HEK293 (cell line): ENCODE measurements around the gene ZFYVE28.
"Not testable (repeated sequence)": the region's sequence is repeated elsewhere in the genome, so short reads cannot be mapped to it uniquely, and the experiment has no call there.

Experiments used
- CTCF ChIA-PET: fragments of 350-600 bp; formaldehyde crosslinking; extraction: SDS; loops from one replicate; lab custom pipeline; 2021; ENCODE audit warnings: antibody characterized with exemption; lab: Yijun Ruan, JAX
- POLR2A ChIA-PET: fragments of 300-600 bp; formaldehyde crosslinking; extraction: SDS; loops from one replicate; lab custom pipeline; 2020; ENCODE audit warnings: antibody characterized with exemption, inconsistent platforms; lab: Yijun Ruan, JAX
- H3K27ac ChIP-seq: fragments of 200-500 bp; sonication (Bioruptor generic); 2 replicates; pipeline ENCODE4 v1.5.1; 2014; ENCODE audit warnings: low read depth, low read length, control low read depth, inconsistent platforms; ENCODE audit errors: extremely low read depth
- H3K36me3 ChIP-seq, 2 experiments: fragments of 200-500 bp in 1 of 2; sonication (Bioruptor generic) in 1 of 2; 1 replicate in 1 of 2; 2 replicates in 1 of 2; pipeline ENCODE4 v1.5.1; 2014 to 2017; ENCODE audit warnings: inconsistent platforms in 2 of 2, low read length in 2 of 2; ENCODE audit not compliant: control insufficient read depth in 2 of 2, insufficient read depth in 1 of 2
- H3K4me1 ChIP-seq: fragments of 200-500 bp; sonication (Bioruptor generic); 2 replicates; pipeline ENCODE4 v1.5.1; 2014; ENCODE audit warnings: mild to moderate bottlenecking, low read length, inconsistent platforms; ENCODE audit not compliant: control insufficient read depth, insufficient read depth
- H3K4me3 ChIP-seq: 2 replicates; pipeline ENCODE4 v1.5.1; 2011; ENCODE audit warnings: low read depth, mild to moderate bottlenecking, control low read depth, low read length, moderate library complexity
- H3K9me3 ChIP-seq: fragments of 200-500 bp; sonication (Bioruptor generic); 2 replicates; pipeline ENCODE4 v1.5.1; 2014; ENCODE audit warnings: low read depth, low read length, inconsistent platforms; ENCODE audit not compliant: control insufficient read depth, insufficient read depth
- FEZF1 ChIP-seq: fragments of 450-650 bp; formaldehyde crosslinking; IDR thresholded peaks from 2 replicates; pipeline ENCODE4 v1.5.1; 2016; ENCODE audit warnings: missing biosample characterization, missing genetic modification characterization
- GFI1B ChIP-seq: fragments of 450-650 bp; formaldehyde crosslinking; IDR thresholded peaks from 2 replicates; pipeline ENCODE4 v1.5.1; 2016; ENCODE audit warnings: missing biosample characterization, missing genetic modification characterization
- PRDM10 ChIP-seq: fragments of 450-650 bp; formaldehyde crosslinking; IDR thresholded peaks from 2 replicates; pipeline ENCODE4 v1.5.1; 2016; ENCODE audit warnings: missing biosample characterization, missing genetic modification characterization
- SCRT1 ChIP-seq: fragments of 450-650 bp; formaldehyde crosslinking; IDR thresholded peaks from 2 replicates; pipeline ENCODE4 v1.5.1; 2016; ENCODE audit warnings: missing biosample characterization, missing genetic modification characterization, borderline replicate concordance
- SP7 ChIP-seq: fragments of 450-650 bp; formaldehyde crosslinking; IDR thresholded peaks from 2 replicates; pipeline ENCODE4 v1.5.1; 2016; ENCODE audit warnings: missing biosample characterization, missing genetic modification characterization
- TSHZ1 ChIP-seq: fragments of 450-650 bp; formaldehyde crosslinking; IDR thresholded peaks from 2 replicates; pipeline ENCODE4 v1.5.1; 2016; ENCODE audit warnings: missing biosample characterization, missing genetic modification characterization, borderline replicate concordance
- ZBTB49 ChIP-seq: fragments of 450-650 bp; formaldehyde crosslinking; IDR thresholded peaks from 2 replicates; pipeline ENCODE4 v1.5.1; 2016; ENCODE audit warnings: missing biosample characterization, missing genetic modification characterization, low read depth
- ZIC2 ChIP-seq: fragments of 450-650 bp; formaldehyde crosslinking; IDR thresholded peaks from 2 replicates; pipeline ENCODE4 v1.5.1; 2016; ENCODE audit warnings: missing biosample characterization, missing genetic modification characterization
- ZNF555 ChIP-seq: fragments of 450-650 bp; formaldehyde crosslinking; conservative IDR thresholded peaks from 2 replicates; pipeline ENCODE4 v1.5.1; 2017; ENCODE audit warnings: missing biosample characterization, mild to moderate bottlenecking, missing genetic modification characterization, inconsistent platforms
- TF ChIP-seq, protein P1 (sequence below): fragments of 450-650 bp; formaldehyde crosslinking; IDR thresholded peaks from 2 replicates; pipeline ENCODE4 v1.5.1; 2017; ENCODE audit warnings: missing biosample characterization, missing genetic modification characterization
- TF ChIP-seq, protein P2 (sequence below): fragments of 450-650 bp; IDR thresholded peaks from 2 replicates; pipeline ENCODE4 v1.5.1; 2018; ENCODE audit warnings: missing biosample characterization, mild to moderate bottlenecking, missing genetic modification characterization

The ZFYVE28 gene

DNA sequence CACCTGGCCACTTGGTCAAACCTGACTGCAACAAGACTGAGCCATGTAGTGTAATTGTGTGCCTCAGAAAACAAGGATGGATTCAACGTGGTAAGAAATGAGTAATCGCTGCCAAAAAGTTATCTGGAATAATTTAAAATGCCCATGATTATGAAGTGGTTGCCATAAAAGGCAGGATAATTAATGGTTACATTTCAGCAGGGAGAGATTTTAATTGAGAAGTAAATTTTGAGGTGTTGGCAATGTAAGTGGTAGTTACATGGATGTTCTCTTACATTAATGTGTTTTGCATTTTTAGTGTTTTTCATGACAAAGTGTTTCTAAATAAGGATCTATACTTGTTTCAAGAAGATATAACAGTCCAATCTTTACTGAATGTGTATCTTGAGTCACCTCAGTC lies 192.2 kb downstream of the ZFYVE28 start:
- Histone ChIP-seq H3K9me3 (no peaks in the 10 kb centered on the region), H3K36me3 (peaks cover 0 to 51% of the 10 kb centered on the region in 2 experiments; a peak in 2 of 3 replicates), H3K4me3 (no peak overlapping the region), H3K27ac (no peak overlapping the region), H3K4me1 (no peaks in the 10 kb centered on the region)
- CTCF ChIA-PET, result interaction anchor here (1.0 kb wide), 1 partner anchor 231 kb away, joined by 6 read pairs; no protein-coding TSS in a partner anchor
- TF ChIP-seq SP7 (peak; percentile 99), FEZF1 (0 out of 2 replicates have a peak, but pooled peaks have one; percentile 13), ZBTB49 (tag by site-specific recombination) (no peak), TSHZ1 (no peak)
- TF ChIP-seq, protein P1, sequence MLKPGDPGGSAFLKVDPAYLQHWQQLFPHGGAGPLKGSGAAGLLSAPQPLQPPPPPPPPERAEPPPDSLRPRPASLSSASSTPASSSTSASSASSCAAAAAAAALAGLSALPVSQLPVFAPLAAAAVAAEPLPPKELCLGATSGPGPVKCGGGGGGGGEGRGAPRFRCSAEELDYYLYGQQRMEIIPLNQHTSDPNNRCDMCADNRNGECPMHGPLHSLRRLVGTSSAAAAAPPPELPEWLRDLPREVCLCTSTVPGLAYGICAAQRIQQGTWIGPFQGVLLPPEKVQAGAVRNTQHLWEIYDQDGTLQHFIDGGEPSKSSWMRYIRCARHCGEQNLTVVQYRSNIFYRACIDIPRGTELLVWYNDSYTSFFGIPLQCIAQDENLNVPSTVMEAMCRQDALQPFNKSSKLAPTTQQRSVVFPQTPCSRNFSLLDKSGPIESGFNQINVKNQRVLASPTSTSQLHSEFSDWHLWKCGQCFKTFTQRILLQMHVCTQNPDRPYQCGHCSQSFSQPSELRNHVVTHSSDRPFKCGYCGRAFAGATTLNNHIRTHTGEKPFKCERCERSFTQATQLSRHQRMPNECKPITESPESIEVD (tag by site-specific recombination), result peak; percentile 43; the same call in 1 of the 2 replicates
- POLR2A ChIA-PET, result no interaction called here

- Histone ChIP-seq H3K9me3 (no peaks in the 10 kb centered on the region), H3K27ac (no peak overlapping the region), H3K36me3 (peaks cover 0 to 47% of the 10 kb centered on the region in 2 experiments; a peak in 1 of 3 replicates), H3K4me1 (no peaks in the 10 kb centered on the region), H3K4me3 (no peak overlapping the region)
- TF ChIP-seq PRDM10 (peak; percentile 33; the same call in 1 of the 2 replicates), ZNF555 (tag by site-specific recombination) (no peak), SCRT1 (0 out of 2 replicates have a peak, but pooled peaks have one; percentile 37), GFI1B (tag by site-specific recombination) (0 out of 2 replicates have a peak, but pooled peaks have one; percentile 48), ZIC2 (tag by site-specific recombination) (no peak)
- TF ChIP-seq, protein P2, sequence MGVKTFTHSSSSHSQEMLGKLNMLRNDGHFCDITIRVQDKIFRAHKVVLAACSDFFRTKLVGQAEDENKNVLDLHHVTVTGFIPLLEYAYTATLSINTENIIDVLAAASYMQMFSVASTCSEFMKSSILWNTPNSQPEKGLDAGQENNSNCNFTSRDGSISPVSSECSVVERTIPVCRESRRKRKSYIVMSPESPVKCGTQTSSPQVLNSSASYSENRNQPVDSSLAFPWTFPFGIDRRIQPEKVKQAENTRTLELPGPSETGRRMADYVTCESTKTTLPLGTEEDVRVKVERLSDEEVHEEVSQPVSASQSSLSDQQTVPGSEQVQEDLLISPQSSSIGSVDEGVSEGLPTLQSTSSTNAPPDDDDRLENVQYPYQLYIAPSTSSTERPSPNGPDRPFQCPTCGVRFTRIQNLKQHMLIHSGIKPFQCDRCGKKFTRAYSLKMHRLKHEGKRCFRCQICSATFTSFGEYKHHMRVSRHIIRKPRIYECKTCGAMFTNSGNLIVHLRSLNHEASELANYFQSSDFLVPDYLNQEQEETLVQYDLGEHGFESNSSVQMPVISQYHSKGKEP (tag by site-specific recombination), result peak; percentile 85
- ChIA-PET CTCF (interaction anchor here (0.7 kb wide), 1 partner anchor 22 kb away, joined by 3 read pairs; no protein-coding TSS in a partner anchor), POLR2A (no interaction called here)
Measured at GRCh38 chr4:2222838-2223237, 195.6 kb downstream of the ZFYVE28 start.

DNA sequence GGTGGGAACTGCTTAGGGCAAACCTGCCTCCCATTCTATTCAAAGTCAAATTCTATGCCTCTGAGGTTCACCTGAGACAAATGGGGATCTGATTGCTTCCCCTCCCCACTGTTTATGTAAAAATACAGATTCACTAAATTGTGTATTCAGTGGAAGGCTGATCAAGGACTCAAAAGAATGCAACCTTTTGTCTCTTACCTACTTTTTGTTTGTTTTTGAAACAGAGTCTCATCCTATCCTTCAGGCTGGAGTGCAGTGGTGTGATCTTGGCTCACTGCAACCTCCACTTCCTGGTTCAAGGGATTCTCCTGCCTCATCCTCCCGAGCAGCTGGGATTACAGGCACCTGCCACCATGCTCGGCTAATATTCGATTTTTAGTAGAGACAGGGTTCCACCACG lies 197.1 kb downstream of the ZFYVE28 start:
- CTCF ChIA-PET, result interaction anchor here (0.6 to 2.3 kb wide), 5 partner anchors 11 to 733 kb away, joined by 4 to 15 read pairs (median 10); no protein-coding TSS in a partner anchor
- H3K27ac ChIP-seq, H3K4me3 ChIP-seq, H3K4me1 ChIP-seq, H3K9me3 ChIP-seq, POLR2A ChIA-PET: not testable (repeated sequence)
- H3K36me3 ChIP-seq, result peaks cover 0 to 42% of the 10 kb centered on the region in 2 experiments; a peak in 1 of 3 replicates
